ENCODE measurements around the gene CHST4. TPM values are rescaled to one million over a fixed set of nuclear protein-coding genes. Genes with fewer than 3 reads are reported as not detected.

CHST4 gene
- total RNA-seq, 1 donor from 2014 or later: not detected

GRCh38 chr16:71484006-71484893, 42.0 kb upstream of the CHST4 start:
- Histone ChIP-seq H3K9me3 (replicated peaks) (no peaks in the 10 kb centered on the region), H3K27ac (replicated peaks) (peak overlapping the region; percentile 99), H3K36me3 (no peaks in the 10 kb centered on the region), H3K27me3 (ENCODE audit: low read depth) (peaks cover 7% of the 10 kb centered on the region), H3K4me3 (peak overlapping the region; percentile 100), H3K4me1 (peaks cover 19% of the 10 kb centered on the region)
- peak; percentile 83 for DNase-seq
- intact Hi-C loops (cut with micrococcal nuclease): no loop called here
- no peak for TF ChIP-seq CTCF (IDR thresholded peaks at IDR 0.05; ENCODE audit: borderline replicate concordance)

GRCh38 chr16:71489122-71489521, 37.1 kb upstream of the CHST4 start, which contains the start of gene ZNF19:
ZNF19 (minus strand) TSS chr16:71489324; CDS start chr16:71482114, 7,210 bp downstream.
- intact Hi-C loops (cut with micrococcal nuclease): no loop called here
- no peak for TF ChIP-seq CTCF (IDR thresholded peaks at IDR 0.05; ENCODE audit: borderline replicate concordance)
- H3K9me3 ChIP-seq (replicated peaks): no peaks in the 10 kb centered on the region
- no peak within 1 kb of the TSS for H3K4me3 ChIP-seq
- no peak within 1 kb of the TSS for H3K27ac ChIP-seq (replicated peaks)
- H3K36me3 ChIP-seq: no peaks in the 10 kb centered on the region
- peaks cover 24% of the 10 kb centered on the region for H3K27me3 ChIP-seq (ENCODE audit: low read depth)
- H3K4me1 ChIP-seq: peaks cover 10% of the 10 kb centered on the region
- DNase-seq: no peak

GRCh38 chr16:71490361-71490760, 35.9 kb upstream of the CHST4 start:
- intact Hi-C loops (cut with micrococcal nuclease): loop anchor here (5.0 kb wide), 1 partner anchor 33 kb away; no protein-coding TSS in a partner anchor
- Histone ChIP-seq H3K9me3 (replicated peaks) (no peaks in the 10 kb centered on the region), H3K4me3 (no peak overlapping the region), H3K4me1 (no peaks in the 10 kb centered on the region), H3K27me3 (ENCODE audit: low read depth) (peaks cover 24% of the 10 kb centered on the region), H3K27ac (replicated peaks) (no peak overlapping the region), H3K36me3 (no peaks in the 10 kb centered on the region)
- DNase-seq: no peak
- TF ChIP-seq CTCF (IDR thresholded peaks at IDR 0.05; ENCODE audit: borderline replicate concordance): no peak

- Histone ChIP-seq H3K27me3 (ENCODE audit: low read depth) (peaks cover 24% of the 10 kb centered on the region), H3K9me3 (replicated peaks) (no peaks in the 10 kb centered on the region), H3K36me3 (no peaks in the 10 kb centered on the region), H3K4me1 (no peaks in the 10 kb centered on the region), H3K27ac (replicated peaks) (no peak overlapping the region), H3K4me3 (no peak overlapping the region)
- no peak for TF ChIP-seq CTCF (IDR thresholded peaks at IDR 0.05; ENCODE audit: borderline replicate concordance)
- intact Hi-C loops (cut with micrococcal nuclease): loop anchor here (5.0 kb wide), 1 partner anchor 34 kb away; no protein-coding TSS in a partner anchor
- DNase-seq: no peak
These were observed 35.2 kb upstream of the CHST4 start for GRCh38 chr16:71491054-71491453.

GRCh38 chr16:71492786-71493185, 33.4 kb upstream of the CHST4 start:
- intact Hi-C loops (cut with micrococcal nuclease): loop anchor here (5.0 kb wide), 1 partner anchor 35 kb away; no protein-coding TSS in a partner anchor
- Histone ChIP-seq H3K36me3 (no peaks in the 10 kb centered on the region), H3K27me3 (ENCODE audit: low read depth) (peaks cover 27% of the 10 kb centered on the region), H3K27ac (replicated peaks) (no peak overlapping the region), H3K4me1 (no peaks in the 10 kb centered on the region), H3K4me3 (no peak overlapping the region), H3K9me3 (replicated peaks) (no peaks in the 10 kb centered on the region)
- TF ChIP-seq CTCF (IDR thresholded peaks at IDR 0.05; ENCODE audit: borderline replicate concordance): no peak
- no peak for DNase-seq
